HAP-1 (cell line): ENCODE results near the gene ARHGAP24.
"Not testable (repeated sequence)": the region's sequence is repeated elsewhere in the genome, so short reads cannot be mapped to it uniquely, and the experiment has no call there.

ENCODE experiments used
- DNase-seq, 2 experiments: peaks; one replicate each; pipeline ENCODE4 v3.0.0-alpha.2; 2016 to 2020; ENCODE audit warnings: low spot score in 2 of 2
- H3K27me3 ChIP-seq: fragments of 250-450 bp; sonication (Bioruptor Pico); 2 replicates; pipeline ENCODE4 v1.5.1; 2020; ENCODE audit warnings: low read depth, mild to moderate bottlenecking, moderate library complexity
- H3K36me3 ChIP-seq: fragments of 250-450 bp; sonication (Bioruptor Pico); replicated peaks from 2 replicates; pipeline ENCODE4 v1.5.1; 2020; ENCODE audit warnings: mild to moderate bottlenecking
- H3K4me1 ChIP-seq: fragments of 250-450 bp; sonication (Bioruptor Pico); 2 replicates; pipeline ENCODE4 v1.5.1; 2020; ENCODE audit warnings: mild to moderate bottlenecking
- H3K4me3 ChIP-seq: fragments of 250-450 bp; sonication (Bioruptor Pico); 2 replicates; pipeline ENCODE4 v1.5.1; 2020; ENCODE audit warnings: mild to moderate bottlenecking, moderate library complexity
- H3K9me3 ChIP-seq: fragments of 250-450 bp; sonication (Bioruptor Pico); 2 replicates; pipeline ENCODE4 v1.5.1; 2020; ENCODE audit warnings: mild to moderate bottlenecking, moderate library complexity
- in situ Hi-C: fragments of 300-500 bp; cut with MboI; formaldehyde crosslinking; loops from 3 replicates; pipeline ENCODE4 v1.14.3; 2020; ENCODE audit warnings: low sequenced_read_pairs, inconsistent platforms, mixed read lengths

The ARHGAP24 gene

DNA sequence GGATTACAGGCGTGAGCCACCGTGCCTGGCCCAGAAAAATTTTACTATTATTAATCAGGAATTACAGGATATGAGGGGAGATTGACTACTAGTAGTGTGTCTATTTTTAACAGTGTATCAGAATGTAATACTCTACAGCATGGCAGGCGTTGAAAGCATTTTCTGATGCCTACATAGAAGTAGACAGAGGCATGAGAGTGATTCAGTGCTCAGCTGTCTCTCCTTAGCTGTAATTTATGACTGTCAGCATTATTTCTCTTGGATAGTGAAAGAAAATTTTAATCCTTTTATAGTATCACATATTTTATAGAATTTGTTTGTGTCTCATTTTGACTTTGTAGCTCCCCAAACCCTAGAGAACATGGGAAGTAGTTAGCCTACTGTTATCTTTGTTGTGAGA lies 20.7 kb downstream of the ARHGAP24 start:
- DNase-seq = no peak
- Histone ChIP-seq H3K27me3 (no peaks in the 10 kb centered on the region; the same call in 1 of the 2 replicates), H3K4me1 (no peaks in the 10 kb centered on the region), H3K9me3 (no peaks in the 10 kb centered on the region), H3K4me3 (no peak overlapping the region), H3K36me3 (no peaks in the 10 kb centered on the region)
- in situ Hi-C loops = no loop called here

DNA sequence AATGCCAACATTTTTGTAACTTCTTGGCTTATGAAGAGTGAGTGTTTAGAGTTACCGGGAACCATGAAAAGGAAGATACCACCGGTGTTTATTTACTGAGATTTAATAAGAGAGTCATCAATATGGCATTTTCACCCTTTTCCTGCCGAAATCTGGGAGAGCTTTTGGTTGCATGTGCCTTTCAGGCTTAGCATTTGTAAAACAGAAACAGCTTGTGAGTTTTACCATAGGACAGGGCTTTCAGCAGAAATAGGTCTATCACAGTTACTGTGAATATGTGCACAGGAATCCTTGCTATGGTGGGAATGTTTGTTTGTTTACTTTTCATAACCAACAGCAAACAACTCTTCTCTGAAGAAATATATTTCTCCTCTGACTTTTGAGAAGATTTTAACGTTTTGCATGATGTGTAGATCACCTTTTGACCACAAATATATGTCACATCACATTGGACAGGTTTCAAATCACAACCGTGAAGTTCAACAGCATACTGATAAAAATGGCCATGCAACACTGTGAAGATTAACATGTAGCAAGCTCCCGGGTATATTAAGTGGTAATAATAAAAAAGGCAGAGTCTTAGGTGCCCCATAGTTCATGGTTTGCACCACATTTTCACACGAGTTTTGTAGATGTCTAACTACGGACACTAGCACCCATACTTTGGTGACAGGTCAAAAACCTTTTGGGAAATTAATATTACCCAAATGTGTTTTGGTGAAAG lies 21.3 kb downstream of the ARHGAP24 start:
- no peak for DNase-seq
- Histone ChIP-seq H3K36me3 (no peaks in the 10 kb centered on the region), H3K27me3 (no peaks in the 10 kb centered on the region; the same call in 1 of the 2 replicates), H3K4me1 (no peaks in the 10 kb centered on the region), H3K9me3 (no peaks in the 10 kb centered on the region), H3K4me3 (no peak overlapping the region)
- in situ Hi-C loops = no loop called here

DNA sequence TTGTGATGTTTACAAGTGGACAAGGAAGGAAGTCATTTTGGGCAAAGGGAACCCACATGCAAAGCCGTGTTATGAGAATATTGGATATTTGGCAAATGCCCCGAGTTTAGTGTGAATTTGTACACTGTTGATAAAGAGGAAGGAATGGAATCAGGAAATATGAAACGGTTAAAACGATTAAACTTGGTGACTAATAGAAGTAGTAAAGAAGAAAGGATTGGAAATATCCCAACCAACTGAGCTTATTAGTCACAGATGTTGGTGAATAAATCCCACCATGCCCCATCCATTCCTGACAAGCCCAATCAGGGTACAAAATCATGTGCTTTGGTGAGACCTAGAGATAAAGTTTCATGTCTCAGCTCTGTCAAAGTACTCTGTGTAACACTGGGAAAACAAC lies 22.0 kb downstream of the ARHGAP24 start:
- in situ Hi-C loops = no loop called here
- Histone ChIP-seq H3K27me3 (no peaks in the 10 kb centered on the region; the same call in 1 of the 2 replicates), H3K9me3 (no peaks in the 10 kb centered on the region), H3K36me3 (no peaks in the 10 kb centered on the region), H3K4me1 (no peaks in the 10 kb centered on the region), H3K4me3 (no peak overlapping the region)
- no peak for DNase-seq

DNA sequence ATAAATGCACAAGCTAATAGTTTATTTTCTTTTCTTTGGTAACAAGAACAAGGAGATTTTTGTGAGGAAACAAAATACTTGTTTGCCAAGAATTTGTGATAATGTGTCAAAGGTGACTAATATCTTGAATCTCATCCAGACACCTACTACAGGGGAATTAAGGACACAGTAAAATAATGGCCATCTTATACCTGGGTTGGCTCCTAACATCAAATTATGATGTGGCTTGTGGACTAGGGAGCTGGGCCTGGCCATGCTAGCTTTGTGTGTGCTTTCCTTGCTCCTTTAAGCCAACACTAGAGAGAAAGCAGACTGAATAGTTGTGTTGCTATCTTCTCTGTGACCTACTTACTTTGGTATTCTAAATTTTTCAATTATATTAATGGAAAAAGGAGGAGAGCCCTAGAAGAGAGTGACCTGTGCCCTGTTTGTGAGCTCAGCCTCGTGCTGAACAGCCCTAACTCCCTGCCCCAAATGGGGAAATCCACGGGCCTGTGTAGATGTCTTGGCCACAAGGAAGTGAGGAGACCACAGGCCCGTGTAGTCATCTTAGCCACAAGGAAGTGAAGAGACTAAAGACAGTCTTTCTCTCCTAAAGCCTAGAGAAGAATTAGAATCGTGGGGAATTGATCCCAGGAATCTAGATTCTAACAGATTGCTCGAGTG lies 23.3 kb downstream of the ARHGAP24 start:
- Histone ChIP-seq H3K27me3 (no peaks in the 10 kb centered on the region), H3K4me3 (no peak overlapping the region), H3K9me3 (no peaks in the 10 kb centered on the region), H3K36me3 (no peaks in the 10 kb centered on the region), H3K4me1 (no peaks in the 10 kb centered on the region)
- DNase-seq = no peak
- in situ Hi-C loops = no loop called here

DNA sequence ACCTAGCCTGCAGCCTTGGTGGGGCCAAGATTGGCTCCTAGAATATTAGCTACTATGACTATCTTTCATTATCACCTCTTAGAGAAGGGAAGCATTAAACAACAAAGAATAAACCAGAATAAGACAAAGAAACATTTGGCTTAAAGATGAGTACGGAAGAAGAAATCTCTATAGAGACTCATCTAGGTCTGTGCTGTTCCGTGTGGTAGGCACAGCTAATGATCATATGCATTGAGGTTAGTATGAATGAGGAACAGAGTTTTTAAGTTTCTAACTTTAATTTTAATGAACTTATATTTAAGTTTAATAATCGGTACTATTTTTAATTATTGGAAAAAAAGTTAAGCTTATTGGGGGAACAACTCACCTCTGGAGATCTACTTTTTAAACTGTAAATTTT lies 24.6 kb downstream of the ARHGAP24 start:
- no peaks in the 10 kb centered on the region for H3K27me3 ChIP-seq
- H3K36me3 ChIP-seq = no peaks in the 10 kb centered on the region
- in situ Hi-C loops = no loop called here
- no peaks in the 10 kb centered on the region for H3K9me3 ChIP-seq
- H3K4me1 ChIP-seq = no peaks in the 10 kb centered on the region
- DNase-seq = no peak
- H3K4me3 ChIP-seq = no peak overlapping the region

DNA sequence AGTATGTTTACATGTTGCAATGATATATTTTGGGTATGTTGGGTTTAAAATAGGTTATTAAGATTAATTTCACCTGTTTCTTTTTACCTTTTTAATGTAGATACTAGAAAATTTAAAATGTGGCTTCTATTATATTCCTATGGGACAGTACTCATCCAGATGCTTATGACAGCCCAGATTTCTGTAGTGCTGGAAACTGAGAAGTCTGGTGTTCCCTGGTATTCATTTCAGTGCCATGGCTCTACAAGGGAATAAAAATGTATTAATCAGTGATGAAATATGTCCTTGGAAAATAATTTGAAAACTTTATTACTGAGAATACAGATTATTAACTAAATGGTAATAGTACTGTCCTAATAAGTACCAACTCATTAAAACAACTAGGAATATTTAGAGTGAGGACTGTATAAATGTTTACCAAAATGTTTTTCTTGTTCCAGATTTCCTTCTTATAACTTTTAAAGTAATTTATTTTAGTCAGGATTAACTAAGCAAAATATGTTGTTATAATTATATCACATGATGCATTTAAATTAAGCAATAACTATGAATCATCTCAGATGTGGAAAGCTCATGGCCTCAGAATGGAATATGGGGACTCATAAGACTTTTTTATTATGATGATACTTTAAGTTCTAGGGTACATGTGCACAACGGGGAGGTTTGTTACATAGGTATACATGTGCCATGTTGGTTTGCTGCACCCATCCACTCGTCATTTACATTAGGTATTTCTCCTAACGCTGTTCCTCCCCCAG lies 25.3 kb downstream of the ARHGAP24 start:
- H3K4me3 ChIP-seq = no peak overlapping the region
- H3K9me3 ChIP-seq = no peaks in the 10 kb centered on the region
- no peaks in the 10 kb centered on the region for H3K4me1 ChIP-seq
- DNase-seq = peak in 1 of 2 experiments; percentile 0
- H3K27me3 ChIP-seq = no peaks in the 10 kb centered on the region
- no peaks in the 10 kb centered on the region for H3K36me3 ChIP-seq
- in situ Hi-C loops = no loop called here

DNA sequence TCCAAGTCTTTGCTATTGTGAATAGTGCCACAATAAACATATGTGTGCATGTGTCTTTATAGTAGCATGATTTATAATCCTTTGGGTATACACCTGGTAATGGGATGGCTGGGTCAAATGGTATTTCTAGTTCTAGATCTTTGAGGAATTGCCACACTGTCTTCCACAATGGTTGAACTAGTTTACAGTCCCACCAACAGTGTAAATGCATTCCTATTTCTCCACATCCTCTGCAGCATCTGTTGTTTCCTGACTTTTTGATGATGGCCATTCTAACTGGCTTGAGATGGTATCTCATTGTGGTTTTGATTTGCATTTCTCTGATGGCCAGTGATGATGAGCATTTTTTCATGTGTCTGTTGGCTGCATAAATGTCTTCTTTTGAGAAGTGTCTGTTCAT lies 26.2 kb downstream of the ARHGAP24 start:
- in situ Hi-C loops, H3K36me3 ChIP-seq, H3K27me3 ChIP-seq, H3K9me3 ChIP-seq, H3K4me1 ChIP-seq, H3K4me3 ChIP-seq, DNase-seq: not testable (repeated sequence)

DNA sequence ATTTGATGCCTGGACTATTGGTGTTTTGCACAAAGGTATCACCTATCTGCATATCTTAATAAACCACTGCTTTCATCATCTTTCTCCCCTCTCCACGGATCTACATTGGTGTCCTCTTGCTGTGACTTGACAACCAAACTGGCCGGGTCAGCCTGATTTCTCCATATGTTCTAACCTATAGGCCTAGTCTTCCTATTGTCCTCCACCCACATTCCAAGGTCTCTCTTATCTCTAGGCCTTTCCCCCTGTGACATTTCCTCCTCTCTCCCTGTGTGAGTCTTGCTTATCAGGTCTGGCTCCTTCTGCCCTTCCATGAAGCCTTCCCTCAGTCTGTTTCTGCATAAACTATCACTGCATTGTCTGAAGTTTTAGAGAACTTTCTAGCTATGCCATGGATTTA lies 33.7 kb downstream of the ARHGAP24 start:
- in situ Hi-C loops = no loop called here
- no peaks in the 10 kb centered on the region for H3K4me1 ChIP-seq
- no peaks in the 10 kb centered on the region for H3K36me3 ChIP-seq
- no peaks in the 10 kb centered on the region for H3K27me3 ChIP-seq
- no peak for DNase-seq
- H3K9me3 ChIP-seq = no peaks in the 10 kb centered on the region
- H3K4me3 ChIP-seq = no peak overlapping the region

DNA sequence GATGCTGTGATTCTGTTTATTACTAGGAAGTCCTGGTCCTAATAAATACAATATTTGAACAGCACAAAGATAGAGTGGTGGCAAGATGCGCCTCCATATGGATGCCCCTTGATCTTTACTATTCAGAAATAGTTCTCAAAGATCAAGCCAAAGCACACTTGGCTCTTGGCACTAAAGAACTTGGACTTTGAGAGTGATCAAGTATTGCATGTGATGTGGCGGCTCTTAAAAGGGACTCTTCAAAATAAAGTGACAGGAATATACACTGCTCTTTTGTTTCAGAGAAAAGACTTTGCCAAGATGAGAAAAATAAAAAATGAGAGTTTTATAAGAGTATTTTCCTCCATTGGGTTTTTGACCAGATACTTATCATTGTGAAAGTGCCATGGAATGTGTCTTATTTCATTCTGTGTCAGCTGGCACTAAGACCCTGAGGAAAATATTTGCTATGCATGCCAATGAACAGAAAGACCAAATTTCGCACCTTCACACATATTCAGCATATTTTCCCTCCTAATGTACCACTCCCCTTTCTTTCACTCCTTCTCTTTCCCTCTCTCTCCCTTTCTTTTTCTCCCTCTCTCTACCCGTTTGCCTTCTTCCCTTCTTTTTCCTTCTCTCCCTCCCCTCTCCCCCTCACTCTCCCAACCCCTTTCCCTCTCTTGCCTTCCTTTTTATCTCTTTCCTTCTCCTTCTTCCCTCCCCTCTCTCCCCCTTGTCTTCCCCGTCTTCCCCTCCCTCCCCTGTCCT lies 35.1 kb downstream of the ARHGAP24 start:
- Histone ChIP-seq H3K4me3 (no peak overlapping the region), H3K36me3 (no peaks in the 10 kb centered on the region), H3K27me3 (no peaks in the 10 kb centered on the region), H3K9me3 (no peaks in the 10 kb centered on the region), H3K4me1 (no peaks in the 10 kb centered on the region)
- in situ Hi-C loops = no loop called here
- DNase-seq = no peak

DNA sequence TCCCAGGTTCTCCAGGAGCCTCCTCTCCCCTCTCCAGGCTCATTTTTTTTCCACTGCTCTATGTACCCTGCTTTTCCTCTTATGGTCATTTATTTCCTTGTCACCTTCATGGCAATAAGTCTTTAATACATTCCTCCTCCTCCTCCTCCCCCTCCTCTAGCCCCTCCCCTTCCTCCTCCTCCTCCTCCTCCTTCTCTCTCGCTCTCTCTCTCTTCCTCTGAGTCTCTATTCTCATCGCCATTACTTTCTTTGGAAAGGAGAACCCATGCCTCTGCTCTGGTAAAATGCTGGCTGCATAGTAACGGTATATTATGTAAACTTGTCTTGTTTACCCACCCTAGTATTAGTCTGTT lies 35.7 kb downstream of the ARHGAP24 start:
- in situ Hi-C loops = no loop called here
- DNase-seq = no peak
- Histone ChIP-seq H3K27me3 (no peaks in the 10 kb centered on the region), H3K36me3 (no peaks in the 10 kb centered on the region), H3K4me3 (no peak overlapping the region), H3K4me1 (no peaks in the 10 kb centered on the region), H3K9me3 (no peaks in the 10 kb centered on the region)

DNA sequence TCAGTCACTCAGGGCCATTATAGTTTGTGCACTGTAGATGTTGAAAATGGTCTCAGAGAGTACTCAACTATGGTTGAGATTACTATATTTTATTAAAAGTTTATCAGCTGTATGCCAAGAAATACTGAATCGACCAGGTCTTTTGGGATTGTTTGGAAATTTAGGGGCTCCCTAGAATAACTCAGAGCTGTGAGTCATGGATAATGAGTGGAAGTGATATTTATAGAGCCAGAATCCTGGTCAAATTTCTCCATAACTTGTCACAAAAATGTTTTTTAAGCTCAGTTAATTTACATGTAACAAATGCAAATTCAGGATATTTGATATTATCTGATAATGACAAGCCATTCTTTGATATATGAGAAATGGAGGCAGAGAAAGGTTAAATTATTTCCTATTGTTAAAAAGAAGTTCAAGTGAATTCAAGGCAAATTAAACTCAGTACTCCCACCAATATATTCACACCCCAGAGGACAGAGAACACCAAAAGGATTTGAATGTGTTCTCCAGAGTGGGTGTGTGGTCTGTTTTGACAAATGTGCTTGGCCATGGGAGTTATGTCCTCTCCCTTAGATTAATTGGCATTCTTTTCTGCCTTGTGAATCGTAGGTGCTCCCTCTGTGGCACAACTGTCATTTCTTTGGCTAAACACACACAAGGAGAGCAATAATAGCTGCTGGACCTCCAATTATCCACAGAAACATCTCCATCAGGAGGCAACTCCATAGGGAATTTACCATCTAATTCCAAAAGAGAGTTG lies 37.7 kb downstream of the ARHGAP24 start:
- H3K27me3 ChIP-seq = no peaks in the 10 kb centered on the region
- no peaks in the 10 kb centered on the region for H3K4me1 ChIP-seq
- DNase-seq = no peak
- no peak overlapping the region for H3K4me3 ChIP-seq
- H3K9me3 ChIP-seq = no peaks in the 10 kb centered on the region
- H3K36me3 ChIP-seq = no peaks in the 10 kb centered on the region
- in situ Hi-C loops = no loop called here

DNA sequence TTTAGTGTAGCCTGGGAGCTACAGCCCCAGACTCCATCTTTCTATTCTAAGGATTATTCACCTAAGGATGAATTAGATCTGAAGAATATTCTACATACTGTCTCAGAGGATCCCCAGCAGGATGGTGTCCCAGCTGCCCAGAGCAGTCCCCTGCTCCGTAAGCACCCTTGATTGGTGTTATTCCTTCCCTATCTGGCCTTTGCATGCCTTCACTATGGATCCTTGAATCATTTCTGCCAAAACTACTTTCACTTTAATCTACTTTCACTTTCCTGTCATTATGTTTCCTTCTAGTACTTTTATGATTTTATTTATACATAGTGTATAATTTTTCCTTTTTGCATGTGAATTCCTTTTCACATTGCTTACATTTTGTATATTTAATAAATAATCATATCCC lies 39.2 kb downstream of the ARHGAP24 start:
- in situ Hi-C loops = no loop called here
- Histone ChIP-seq H3K4me1 (no peaks in the 10 kb centered on the region), H3K9me3 (no peaks in the 10 kb centered on the region), H3K4me3 (no peak overlapping the region), H3K27me3 (no peaks in the 10 kb centered on the region), H3K36me3 (no peaks in the 10 kb centered on the region)
- no peak for DNase-seq

DNA sequence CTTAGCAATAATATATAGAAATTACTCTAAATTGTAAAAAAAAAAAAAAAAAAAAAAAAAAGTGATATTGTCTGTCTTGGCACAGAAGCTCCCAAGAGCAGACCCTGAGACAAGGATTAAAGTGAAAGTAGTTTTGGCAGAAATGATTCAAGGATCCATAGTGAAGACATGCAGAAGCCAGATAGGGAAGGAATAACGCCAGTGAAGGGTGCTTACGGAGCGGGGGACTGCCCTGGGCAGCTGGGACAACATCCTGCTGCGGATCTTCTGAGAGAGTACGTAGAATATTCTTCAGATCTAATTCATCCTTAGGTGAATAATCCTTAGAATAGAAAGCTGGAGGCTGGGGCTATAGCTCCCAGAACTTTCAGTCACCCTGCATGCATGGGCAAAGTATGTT lies 39.8 kb downstream of the ARHGAP24 start:
- Histone ChIP-seq H3K27me3 (no peaks in the 10 kb centered on the region), H3K4me3 (no peak overlapping the region), H3K4me1 (no peaks in the 10 kb centered on the region), H3K9me3 (no peaks in the 10 kb centered on the region), H3K36me3 (no peaks in the 10 kb centered on the region)
- no peak for DNase-seq
- in situ Hi-C loops = no loop called here
